ENCODE measurements around the gene GPR135.

Gene GPR135

GRCh38 chr14:59419303-59419702 lies 45.9 kb downstream of the GPR135 start:
- no peak for DNase-seq

- no peak for DNase-seq
These were observed 47.9 kb downstream of the GPR135 start for GRCh38 chr14:59417311-59417710.

GRCh38 chr14:59415836-59416602 lies 49.2 kb downstream of the GPR135 start:
- DNase-seq = no peak

Data from CD4-positive, alpha-beta T cell treated with Interleukin-6 for 4 hours (primary cell).